K562 (cell line): ENCODE data around the gene CLK4. TPM values are rescaled to one million over a fixed set of nuclear protein-coding genes. Genes with fewer than 3 reads are reported as not detected.

Experiments
- CBX2 ChIP-seq: fragments of 200-600 bp; sonication (generic); IDR thresholded peaks from one replicate; pipeline ENCODE4 v1.6.1; 2012; ENCODE audit warnings: mild to moderate bottlenecking, low read length, inconsistent platforms; ENCODE audit not compliant: insufficient read depth, poor library complexity, severe bottlenecking
- KHSRP ChIP-seq: fragments of 450-650 bp; IDR thresholded peaks from 2 replicates; pipeline ENCODE4 v1.6.1; 2017
- NRF1 ChIP-seq, 2 experiments: fragments of 450-650 bp; IDR thresholded peaks in 1 of 2; conservative IDR thresholded peaks in 1 of 2; 2 replicates each; pipeline ENCODE4 v1.6.1; 2014; ENCODE audit warnings: mild to moderate bottlenecking in 2 of 2
- PRDM10 ChIP-seq: fragments of 450-650 bp; IDR thresholded peaks from 2 replicates; pipeline ENCODE4 v1.6.1; 2018; ENCODE audit not compliant: partially characterized antibody
- PRMT5 ChIP-seq: sonication (generic); formaldehyde crosslinking; IDR thresholded peaks from 2 replicates; pipeline ENCODE4 v1.5.0; 2020; ENCODE audit warnings: missing genetic modification reagents
- TAF7 ChIP-seq: fragments of 450-650 bp; IDR thresholded peaks from 2 replicates; pipeline ENCODE4 v1.6.1; 2016; ENCODE audit warnings: missing genetic modification characterization, missing compliant biosample characterization
- USF2 ChIP-seq: sonication (generic); formaldehyde crosslinking; IDR thresholded peaks from 2 replicates; pipeline ENCODE4 v1.5.0; 2020; ENCODE audit warnings: missing genetic modification reagents
- ZNF644 ChIP-seq: fragments of 200-800 bp; sonication (Bioruptor generic); IDR thresholded peaks from 2 replicates; pipeline ENCODE4 v1.6.1; 2016; ENCODE audit warnings: low read depth, missing genetic modification characterization, missing compliant biosample characterization
- polyA plus RNA-seq, 8 experiments: library from polyadenylated mRNA; depleted of rRNA in 4 of 8; stranded (reverse) in 5 of 8; unstranded in 3 of 8; fragments of >200 nt; fragmentation: Nextera tagmentation in 2 of 8; fragmentation: Illumina TruSeq in 1 of 8; extraction: Ambion mirVana in 2 of 8; extraction: Trizol in 1 of 8; gene quantifications; 2 replicates each; pipeline versions ENCODE4 v1.2.1 to v1.2.3, GENCODE V29; 2011 to 2014; ENCODE audit warnings: inconsistent platforms in 1 of 8, missing spikeins in 1 of 8
- total RNA-seq, 7 experiments: library from RNA; depleted of rRNA in 6 of 7; stranded (reverse); fragments of >200 nt in 6 of 7; fragmentation: Illumina TruSeq in 2 of 7; extraction: Trizol in 2 of 7; gene quantifications; 2 replicates each; pipeline versions ENCODE4 v1.2.1 to v1.2.3, GENCODE V29; 2011 to 2021; ENCODE audit warnings: low replicate concordance in 1 of 7
- TF ChIP-seq, protein P1 (sequence below), 2 experiments: fragments of 450-650 bp; IDR thresholded peaks; 2 replicates each; pipeline ENCODE4 v1.6.1; 2016
- TF ChIP-seq, protein P2 (sequence below): fragments of 450-650 bp; IDR thresholded peaks from 2 replicates; pipeline ENCODE4 v1.6.1; 2016

The CLK4 gene
- total and polyA plus RNA-seq, 9 of the 15 experiments (the other 6 are each of a cell fraction or from before 2014, with no cell fraction given): 10.5 to 23.1 (median 13.9) TPM

DNA sequence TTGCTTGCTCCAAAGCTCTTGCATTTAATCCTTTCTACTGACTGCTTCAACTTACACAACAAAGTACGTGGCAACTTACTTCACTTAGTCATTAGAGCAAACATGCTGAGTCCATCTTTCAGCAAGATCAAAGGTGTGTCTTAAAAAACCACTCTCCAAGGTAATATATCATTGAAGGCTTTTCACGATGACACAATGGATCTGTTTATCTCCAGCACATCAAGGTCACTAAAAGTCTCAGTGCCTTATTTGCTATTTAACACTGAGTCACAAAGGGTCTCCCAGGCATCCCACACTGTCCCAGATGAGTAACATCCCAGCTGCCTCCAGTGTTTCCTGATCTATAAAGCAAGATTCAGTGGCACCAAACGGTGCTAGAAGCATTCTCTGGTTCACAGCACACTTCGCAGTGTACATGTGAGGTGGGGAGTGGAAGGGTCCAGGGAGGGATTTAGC, 3.7 kb upstream of the CLK4 start (continued):
- TF ChIP-seq NRF1 (conservative IDR thresholded peaks at IDR 0.05 in 1 of 2, IDR thresholded peaks at IDR 0.05 in 1 of 2) (no peak), USF2 (CRISPR knock-in tag) (no peak), TAF7 (tag) (no peak), CBX2 (no peak), PRDM10 (no peak), ZNF644 (no peak), PRMT5 (CRISPR knock-in tag) (no peak), KHSRP (no peak)
- TF ChIP-seq, protein P1, sequence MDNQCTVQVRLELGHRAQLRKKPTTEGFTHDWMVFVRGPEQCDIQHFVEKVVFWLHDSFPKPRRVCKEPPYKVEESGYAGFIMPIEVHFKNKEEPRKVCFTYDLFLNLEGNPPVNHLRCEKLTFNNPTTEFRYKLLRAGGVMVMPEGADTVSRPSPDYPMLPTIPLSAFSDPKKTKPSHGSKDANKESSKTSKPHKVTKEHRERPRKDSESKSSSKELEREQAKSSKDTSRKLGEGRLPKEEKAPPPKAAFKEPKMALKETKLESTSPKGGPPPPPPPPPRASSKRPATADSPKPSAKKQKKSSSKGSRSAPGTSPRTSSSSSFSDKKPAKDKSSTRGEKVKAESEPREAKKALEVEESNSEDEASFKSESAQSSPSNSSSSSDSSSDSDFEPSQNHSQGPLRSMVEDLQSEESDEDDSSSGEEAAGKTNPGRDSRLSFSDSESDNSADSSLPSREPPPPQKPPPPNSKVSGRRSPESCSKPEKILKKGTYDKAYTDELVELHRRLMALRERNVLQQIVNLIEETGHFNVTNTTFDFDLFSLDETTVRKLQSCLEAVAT (IDR thresholded peaks at IDR 0.05): no peak
- TF ChIP-seq, protein P2, sequence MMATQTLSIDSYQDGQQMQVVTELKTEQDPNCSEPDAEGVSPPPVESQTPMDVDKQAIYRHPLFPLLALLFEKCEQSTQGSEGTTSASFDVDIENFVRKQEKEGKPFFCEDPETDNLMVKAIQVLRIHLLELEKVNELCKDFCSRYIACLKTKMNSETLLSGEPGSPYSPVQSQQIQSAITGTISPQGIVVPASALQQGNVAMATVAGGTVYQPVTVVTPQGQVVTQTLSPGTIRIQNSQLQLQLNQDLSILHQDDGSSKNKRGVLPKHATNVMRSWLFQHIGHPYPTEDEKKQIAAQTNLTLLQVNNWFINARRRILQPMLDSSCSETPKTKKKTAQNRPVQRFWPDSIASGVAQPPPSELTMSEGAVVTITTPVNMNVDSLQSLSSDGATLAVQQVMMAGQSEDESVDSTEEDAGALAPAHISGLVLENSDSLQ: peak; percentile 31; the same call in 1 of the 2 replicates
